ENCODE results near the gene UCK2.

UCK2 gene

DNA sequence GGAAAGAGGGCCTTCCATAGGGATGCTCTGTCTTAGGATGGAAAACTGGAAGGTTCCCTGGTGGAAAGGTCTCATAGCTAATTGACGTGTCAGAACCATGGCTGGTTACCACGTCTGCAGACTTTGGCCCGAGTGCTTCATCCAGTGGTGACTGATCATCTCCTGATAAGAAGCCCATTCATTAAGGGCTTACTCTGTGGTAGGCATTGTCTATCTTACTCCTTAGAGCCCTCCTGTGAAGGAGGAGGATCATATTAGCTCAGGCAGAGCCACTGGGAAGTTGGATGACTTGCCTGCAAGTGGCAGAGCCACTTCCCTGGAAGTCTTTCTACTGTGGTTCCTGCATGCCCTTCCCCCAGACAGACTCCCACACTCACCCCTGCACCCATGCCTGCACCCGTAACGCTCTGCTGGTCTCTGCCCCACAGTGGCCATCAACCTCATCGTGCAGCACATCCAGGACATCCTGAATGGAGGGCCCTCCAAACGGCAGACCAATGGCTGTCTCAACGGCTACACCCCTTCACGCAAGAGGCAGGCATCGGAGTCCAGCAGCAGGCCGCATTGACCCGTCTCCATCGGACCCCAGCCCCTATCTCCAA, 79.9 kb downstream of the UCK2 start:
- no peak for DNase-seq (ENCODE audit: low spot score)
- in situ Hi-C loops (cut with MboI; ENCODE audit: low sequenced_read_pairs, unreplicated experiment) = loop anchor here (10.0 kb wide), 1 partner anchor 513 kb away; no protein-coding TSS in a partner anchor
- TF ChIP-seq, protein P1, sequence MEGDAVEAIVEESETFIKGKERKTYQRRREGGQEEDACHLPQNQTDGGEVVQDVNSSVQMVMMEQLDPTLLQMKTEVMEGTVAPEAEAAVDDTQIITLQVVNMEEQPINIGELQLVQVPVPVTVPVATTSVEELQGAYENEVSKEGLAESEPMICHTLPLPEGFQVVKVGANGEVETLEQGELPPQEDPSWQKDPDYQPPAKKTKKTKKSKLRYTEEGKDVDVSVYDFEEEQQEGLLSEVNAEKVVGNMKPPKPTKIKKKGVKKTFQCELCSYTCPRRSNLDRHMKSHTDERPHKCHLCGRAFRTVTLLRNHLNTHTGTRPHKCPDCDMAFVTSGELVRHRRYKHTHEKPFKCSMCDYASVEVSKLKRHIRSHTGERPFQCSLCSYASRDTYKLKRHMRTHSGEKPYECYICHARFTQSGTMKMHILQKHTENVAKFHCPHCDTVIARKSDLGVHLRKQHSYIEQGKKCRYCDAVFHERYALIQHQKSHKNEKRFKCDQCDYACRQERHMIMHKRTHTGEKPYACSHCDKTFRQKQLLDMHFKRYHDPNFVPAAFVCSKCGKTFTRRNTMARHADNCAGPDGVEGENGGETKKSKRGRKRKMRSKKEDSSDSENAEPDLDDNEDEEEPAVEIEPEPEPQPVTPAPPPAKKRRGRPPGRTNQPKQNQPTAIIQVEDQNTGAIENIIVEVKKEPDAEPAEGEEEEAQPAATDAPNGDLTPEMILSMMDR (IDR thresholded peaks at IDR 0.05; ENCODE audit: borderline replicate concordance, control extremely low read depth, extremely low read depth, insufficient read depth, missing control alignments) = no peak

DNA sequence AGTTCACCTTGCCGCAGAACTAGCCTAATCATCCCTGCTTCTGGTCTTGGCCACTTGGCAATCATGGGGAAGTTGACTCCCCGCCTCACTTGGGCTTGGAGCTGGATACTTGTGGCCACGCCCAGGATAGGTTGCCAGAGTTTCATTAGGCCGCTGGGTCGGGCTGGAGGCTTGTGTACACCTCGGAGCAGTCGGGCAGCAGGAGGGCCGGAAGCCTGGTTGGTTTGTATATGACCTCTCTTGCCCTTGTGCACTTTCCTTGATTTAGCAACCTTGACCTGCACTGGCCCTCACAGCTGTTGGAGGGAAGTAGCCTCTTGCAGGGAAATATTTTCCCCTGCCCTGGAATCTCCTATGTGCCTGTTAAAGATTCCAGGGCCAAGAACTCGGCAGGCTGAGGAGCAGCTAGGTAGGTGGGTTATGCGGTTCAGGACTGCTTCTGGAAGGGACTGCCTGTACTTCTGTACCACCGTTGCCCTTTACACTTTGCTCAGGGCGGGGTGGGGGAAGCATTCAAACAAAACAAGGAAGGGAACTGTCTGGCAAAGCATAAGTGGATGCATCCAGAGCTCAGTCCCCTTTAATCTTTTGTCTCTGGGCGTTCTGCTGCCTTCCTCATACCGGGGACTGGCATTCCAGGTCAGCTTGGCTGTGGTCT, 83.5 kb downstream of the UCK2 start:
- TF ChIP-seq, protein P1 (IDR thresholded peaks at IDR 0.05; ENCODE audit: borderline replicate concordance, control extremely low read depth, extremely low read depth, insufficient read depth, missing control alignments) = no peak
- no peak for DNase-seq (ENCODE audit: low spot score)
- in situ Hi-C loops (cut with MboI; ENCODE audit: low sequenced_read_pairs, unreplicated experiment) = loop anchor here (5.0 kb wide), 1 partner anchor 309 kb away; no protein-coding TSS in a partner anchor

DNA sequence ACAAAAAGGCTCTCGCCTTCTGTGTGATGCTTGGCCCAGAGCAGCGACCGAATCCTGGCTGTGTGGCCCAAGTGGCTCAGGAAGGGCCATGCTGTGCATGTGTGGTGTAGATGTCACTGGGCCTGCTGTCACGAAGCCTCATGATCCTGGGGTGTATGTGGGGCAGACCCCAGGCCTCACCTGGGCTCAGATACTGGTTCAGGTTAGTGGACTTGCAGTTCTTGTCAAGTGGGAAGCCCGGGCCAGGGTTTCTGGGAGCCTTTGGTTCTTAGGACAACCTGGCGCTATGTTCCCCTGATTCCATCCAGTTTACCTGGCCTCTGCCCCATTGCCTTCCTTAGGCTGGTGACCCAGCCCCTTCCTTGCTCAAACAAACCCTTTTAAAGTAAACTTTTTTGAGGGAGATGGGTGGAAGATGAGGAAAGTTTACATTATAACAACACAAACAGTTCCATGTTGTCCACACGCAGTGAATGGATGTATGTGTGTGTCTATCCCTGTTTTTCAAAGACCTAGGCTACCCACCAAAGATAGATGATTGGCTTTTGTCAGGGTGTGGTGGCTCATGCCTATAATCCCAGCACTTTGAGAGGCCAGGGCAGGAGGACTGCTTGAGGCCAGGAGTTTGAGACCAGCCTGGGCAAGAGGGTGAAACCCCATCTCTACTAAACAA, 84.3 kb downstream of the UCK2 start:
- DNase-seq (ENCODE audit: low spot score) = no peak
- in situ Hi-C loops (cut with MboI; ENCODE audit: low sequenced_read_pairs, unreplicated experiment) = loop anchor here (5.0 kb wide), 1 partner anchor 309 kb away; no protein-coding TSS in a partner anchor
- TF ChIP-seq, protein P1 (IDR thresholded peaks at IDR 0.05; ENCODE audit: borderline replicate concordance, control extremely low read depth, extremely low read depth, insufficient read depth, missing control alignments) = no peak

DNA sequence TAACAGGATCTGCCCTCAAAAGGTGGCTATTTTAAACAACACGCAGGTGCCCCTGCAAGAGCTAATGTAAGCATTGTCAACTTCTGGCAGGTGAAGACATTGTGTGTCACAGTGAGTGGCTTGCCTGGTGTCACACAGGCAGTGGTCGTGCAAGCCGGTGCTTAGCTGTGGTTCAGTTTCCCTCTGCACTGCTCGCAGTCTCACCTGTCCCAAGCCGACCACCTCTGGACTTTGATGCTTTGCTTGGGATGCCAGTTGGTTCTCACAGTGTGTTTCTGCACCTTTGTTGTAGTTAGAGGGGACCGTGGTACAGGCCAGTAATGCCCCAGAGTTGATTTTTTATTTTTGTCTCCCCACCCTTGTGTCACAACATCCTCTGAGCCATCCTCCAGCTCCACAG, 85.2 kb downstream of the UCK2 start:
- TF ChIP-seq, protein P1 (IDR thresholded peaks at IDR 0.05; ENCODE audit: borderline replicate concordance, control extremely low read depth, extremely low read depth, insufficient read depth, missing control alignments) = no peak
- in situ Hi-C loops (cut with MboI; ENCODE audit: low sequenced_read_pairs, unreplicated experiment) = loop anchor here (5.0 kb wide), 1 partner anchor 310 kb away; no protein-coding TSS in a partner anchor
- no peak for DNase-seq (ENCODE audit: low spot score)

DNA sequence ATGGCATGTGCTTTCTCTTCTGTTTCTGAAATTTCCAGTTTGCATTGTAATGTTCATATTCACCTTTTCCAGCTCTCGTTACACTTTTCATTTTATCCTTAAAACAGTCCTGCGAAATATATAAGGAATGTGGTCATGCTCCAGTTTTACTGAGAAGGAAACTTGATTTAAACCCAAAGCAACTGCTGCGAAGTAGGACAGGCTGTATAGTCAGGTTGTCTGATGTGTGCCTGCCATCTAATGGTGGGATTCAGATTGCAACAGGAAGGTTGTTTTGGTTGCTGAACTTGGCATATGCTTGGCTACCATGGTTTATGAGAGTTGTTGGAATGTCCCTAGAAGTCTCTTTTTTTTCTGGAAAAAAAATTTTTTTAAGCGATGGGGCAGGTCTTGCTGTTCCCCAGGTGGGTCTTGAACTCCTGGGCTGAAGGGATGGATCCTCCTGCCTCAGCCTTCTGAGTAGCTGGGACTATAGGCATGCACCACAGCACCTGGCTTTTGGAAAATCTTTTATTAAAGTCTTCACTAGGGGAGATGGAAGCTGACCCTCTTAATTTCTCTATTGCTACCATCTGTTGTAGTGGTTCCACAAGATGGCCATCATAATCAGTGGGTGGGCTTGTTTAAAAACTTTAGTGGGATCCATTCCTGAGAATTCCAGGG, 86.9 kb downstream of the UCK2 start:
- DNase-seq (ENCODE audit: low spot score) = peak; percentile 77
- in situ Hi-C loops (cut with MboI; ENCODE audit: low sequenced_read_pairs, unreplicated experiment) = loop anchor here (5.0 kb wide), 1 partner anchor 312 kb away; no protein-coding TSS in a partner anchor
- TF ChIP-seq, protein P1 (IDR thresholded peaks at IDR 0.05; ENCODE audit: borderline replicate concordance, control extremely low read depth, extremely low read depth, insufficient read depth, missing control alignments) = peak; percentile 86

DNA sequence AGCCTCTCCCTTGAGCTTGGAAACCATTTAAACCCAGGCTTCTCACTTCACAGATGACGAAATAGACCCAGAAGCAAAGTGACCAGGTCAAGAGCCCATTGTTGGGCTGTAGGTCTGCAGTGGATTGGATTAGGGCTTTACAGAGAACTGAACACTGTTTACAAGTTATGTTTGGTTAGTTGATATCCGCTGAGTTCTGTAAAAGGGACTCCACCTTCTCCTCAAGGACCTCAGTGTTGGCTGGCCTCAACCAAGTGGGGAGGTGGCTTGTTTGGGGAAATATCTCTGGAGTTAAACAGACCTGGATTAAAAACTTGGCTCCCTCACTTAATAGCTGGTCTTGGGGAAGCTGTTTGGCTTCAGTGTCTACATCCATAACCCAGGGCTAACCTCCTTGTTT, 88.1 kb downstream of the UCK2 start:
- DNase-seq (ENCODE audit: low spot score) = no peak
- TF ChIP-seq, protein P1 (IDR thresholded peaks at IDR 0.05; ENCODE audit: borderline replicate concordance, control extremely low read depth, extremely low read depth, insufficient read depth, missing control alignments) = no peak
- in situ Hi-C loops (cut with MboI; ENCODE audit: low sequenced_read_pairs, unreplicated experiment) = loop anchor here (5.0 kb wide), 1 partner anchor 193 kb away; no protein-coding TSS in a partner anchor

Measured in GM13976 (cell line).